Jurkat, Clone E6-1 (cell line): Measurements from ENCODE around the gene MYBL2.

Experiments used
- DNase-seq: peaks from one replicate; pipeline ENCODE4 v3.0.0-alpha.2; 2011; ENCODE audit warnings: low read depth, low spot score
- H3K4me3 ChIP-seq: 2 replicates; pipeline ENCODE4 v1.5.1; 2011; ENCODE audit warnings: mild to moderate bottlenecking, low read length, control low read depth, moderate library complexity

The MYBL2 gene

DNA sequence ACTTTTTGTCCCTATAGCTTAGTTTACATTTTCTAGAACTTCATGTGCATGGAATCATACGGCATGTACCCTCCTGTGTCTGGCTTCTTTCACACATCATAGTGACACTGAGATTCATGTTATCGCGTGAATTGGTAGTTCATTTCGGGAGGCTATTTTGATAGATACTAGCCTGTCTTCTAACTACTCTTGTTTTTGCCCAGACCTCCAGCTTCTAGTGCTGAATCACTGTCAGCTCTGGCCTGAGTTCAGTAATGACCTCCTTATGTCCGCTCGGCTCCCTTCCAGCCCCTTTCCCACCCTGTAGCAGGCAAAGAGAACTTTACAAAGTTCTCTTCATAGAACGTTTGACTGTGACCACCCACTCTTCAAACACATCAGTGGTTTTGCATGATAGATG, 14.1 kb downstream of the MYBL2 start:
- DNase-seq: no peak
- no peak overlapping the region for H3K4me3 ChIP-seq

DNA sequence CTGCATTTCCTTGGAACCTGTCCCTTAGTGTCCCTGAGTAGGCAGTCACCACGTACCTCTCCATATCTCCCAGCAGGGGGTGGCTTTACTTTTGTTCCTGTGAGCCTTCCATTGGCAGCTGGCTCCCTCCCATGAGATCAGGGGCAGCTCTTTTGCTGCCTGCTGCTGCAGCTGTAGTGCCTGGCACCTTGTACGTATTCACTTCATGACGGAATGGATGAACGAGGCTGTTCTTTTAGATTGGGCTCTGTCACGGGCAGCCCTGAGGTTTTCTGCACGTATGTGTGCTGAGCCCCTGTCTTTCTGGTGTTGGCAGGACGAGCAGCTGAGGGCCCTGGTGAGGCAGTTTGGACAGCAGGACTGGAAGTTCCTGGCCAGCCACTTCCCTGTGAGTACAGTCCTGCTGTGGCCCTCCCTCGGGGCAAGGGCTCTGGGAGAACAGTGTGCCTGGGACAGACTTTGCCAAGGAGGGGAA, 14.6 kb downstream of the MYBL2 start:
- H3K4me3 ChIP-seq: no peak overlapping the region
- DNase-seq: no peak

DNA sequence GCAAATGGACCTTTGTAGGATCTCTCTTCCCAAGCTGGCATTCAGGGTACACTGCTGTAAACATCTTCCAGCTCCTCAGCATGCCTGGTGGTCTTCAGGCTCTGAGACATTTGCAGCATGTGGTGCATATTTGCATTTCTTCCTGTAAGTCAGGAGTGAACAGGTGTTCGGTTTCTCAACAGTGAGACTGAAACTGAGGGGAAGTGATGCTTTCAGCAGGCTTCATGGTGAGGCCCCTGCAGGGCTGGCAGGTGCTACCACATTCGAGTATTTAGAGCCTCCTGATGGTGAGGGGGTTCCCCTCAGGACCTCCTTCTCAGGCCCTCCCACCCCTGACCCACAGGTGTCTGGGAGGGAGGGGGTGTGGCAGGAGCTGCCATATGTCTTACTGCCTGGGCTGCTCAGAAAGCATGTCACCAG, 15.1 kb downstream of the MYBL2 start:
- DNase-seq: no peak
- H3K4me3 ChIP-seq: no peak overlapping the region

DNA sequence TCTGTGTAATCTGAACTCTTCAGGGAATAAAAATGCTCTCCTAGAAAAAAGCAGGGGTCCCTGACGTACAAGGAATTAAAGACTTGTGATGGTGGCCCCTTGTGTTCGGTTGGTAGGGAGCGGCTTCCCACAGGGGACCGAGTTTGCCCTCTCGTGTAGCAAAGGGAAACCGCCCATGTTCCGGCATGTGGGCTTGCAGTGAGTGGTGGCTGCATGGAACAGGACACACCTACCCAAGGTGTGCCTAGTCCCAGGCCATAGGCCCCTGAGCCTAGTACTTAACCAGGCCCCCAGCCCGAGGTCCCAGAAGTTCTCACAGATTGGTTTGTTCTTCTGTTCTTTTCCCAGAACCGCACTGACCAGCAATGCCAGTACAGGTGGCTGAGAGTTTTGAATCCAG, 15.5 kb downstream of the MYBL2 start:
- DNase-seq: no peak
- H3K4me3 ChIP-seq: no peak overlapping the region

DNA sequence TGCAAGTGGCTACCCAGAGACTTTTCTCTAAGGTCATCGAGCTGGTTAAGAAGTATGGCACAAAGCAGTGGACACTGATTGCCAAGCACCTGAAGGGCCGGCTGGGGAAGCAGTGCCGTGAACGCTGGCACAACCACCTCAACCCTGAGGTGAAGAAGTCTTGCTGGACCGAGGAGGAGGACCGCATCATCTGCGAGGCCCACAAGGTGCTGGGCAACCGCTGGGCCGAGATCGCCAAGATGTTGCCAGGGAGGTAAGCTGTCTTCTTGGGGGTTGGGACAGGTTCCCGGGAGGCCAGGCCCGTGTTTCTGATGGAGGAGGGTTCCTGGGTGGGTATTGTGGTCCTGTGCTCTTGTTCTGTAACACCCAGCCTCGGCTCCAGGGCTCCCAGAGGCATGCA, 19.9 kb downstream of the MYBL2 start:
- DNase-seq: no peak
- H3K4me3 ChIP-seq: no peak overlapping the region

DNA sequence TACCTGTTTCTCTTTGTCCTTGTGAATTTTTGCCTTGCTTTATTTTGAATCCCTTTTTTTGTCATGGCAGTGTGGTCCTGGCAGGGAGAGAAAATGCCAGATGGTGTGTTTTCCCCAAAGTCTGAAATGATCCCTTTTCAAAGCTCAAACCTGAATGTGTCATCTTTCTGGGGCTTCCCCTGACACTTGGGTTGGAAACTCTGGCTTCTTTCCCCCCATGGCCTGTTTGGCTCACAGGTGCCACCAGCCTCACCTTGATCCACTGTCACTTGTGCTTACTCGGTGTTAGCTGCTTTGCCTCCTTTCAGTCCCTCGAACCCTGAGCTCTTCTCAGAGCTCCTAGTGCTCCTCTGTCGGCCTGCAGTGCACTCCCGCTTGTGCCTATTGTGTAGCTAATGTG, 22.3 kb downstream of the MYBL2 start:
- no peak overlapping the region for H3K4me3 ChIP-seq
- DNase-seq: no peak

DNA sequence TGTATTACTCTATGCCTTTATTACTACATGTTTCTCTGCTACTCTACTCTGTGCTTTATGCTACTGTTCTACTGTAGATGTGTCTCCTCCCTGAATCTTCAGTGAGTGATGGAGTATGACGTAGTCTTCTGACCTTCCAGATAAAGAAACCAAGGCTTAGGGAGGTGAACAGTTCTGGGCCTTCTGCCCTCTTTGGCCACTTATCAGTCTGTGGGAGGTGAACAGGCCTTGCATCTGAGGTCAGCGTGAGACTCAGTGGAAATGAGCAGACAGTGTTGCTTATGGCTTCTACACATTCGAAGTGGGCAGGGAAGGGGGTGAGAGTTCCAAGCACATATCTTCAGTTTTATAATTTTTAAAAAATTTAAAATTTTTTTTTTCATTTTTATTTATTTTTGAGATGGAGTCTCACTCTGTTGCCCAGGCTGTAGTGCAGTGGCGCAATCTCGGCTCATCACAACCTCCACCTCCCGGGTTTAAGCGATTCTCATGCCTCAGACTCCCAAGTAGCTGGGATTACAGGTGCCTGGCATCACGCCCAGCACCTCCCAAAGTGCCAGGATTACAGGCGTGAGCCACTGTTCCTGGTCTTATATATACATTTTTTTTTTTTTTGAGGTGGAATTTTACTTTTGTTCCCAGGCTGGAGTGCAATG, 24.2 kb downstream of the MYBL2 start:
- no peak overlapping the region for H3K4me3 ChIP-seq
- no peak for DNase-seq

DNA sequence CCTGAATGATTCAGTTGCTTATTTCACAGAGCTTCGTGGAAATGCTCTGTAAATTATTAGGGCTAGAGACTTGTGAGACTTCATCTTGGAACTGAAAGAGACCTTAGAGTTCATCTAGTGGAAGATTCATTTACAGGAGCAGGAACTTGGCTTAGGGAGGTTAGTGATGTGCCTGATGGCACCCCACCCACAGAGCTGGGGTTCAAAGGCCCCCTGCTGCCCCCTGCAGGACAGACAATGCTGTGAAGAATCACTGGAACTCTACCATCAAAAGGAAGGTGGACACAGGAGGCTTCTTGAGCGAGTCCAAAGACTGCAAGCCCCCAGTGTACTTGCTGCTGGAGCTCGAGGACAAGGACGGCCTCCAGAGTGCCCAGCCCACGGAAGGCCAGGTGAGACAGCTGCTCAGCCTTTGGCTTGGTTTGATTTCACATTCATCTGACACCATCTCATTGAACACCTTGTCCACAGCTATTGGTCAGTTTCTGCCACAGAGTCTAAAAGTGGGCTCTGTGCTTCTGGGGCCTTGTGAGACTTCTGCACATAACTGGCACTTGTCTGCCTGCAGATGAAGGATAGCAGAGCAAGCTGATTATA, 25.1 kb downstream of the MYBL2 start:
- no peak overlapping the region for H3K4me3 ChIP-seq
- peak; percentile 29 for DNase-seq

DNA sequence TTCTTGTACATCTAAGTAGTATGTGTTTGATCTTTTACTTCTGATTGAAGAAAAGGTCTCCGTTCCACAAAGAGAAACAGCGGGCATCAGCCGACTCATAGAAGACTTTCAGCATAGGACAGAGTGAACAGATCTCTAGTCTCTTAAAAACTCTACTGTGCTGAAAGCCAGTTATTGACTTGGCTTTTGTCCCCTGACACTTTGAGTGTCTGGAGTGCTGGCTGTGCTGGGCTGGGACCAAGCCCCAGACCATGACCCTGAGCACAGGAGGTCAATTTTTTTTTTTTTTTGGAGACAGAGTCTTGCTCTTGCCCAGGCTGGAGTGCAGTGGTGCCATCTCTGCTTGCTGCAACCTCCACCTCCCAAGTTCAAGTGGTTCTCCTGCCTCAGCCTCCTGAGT, 27.8 kb downstream of the MYBL2 start:
- no peak overlapping the region for H3K4me3 ChIP-seq

DNA sequence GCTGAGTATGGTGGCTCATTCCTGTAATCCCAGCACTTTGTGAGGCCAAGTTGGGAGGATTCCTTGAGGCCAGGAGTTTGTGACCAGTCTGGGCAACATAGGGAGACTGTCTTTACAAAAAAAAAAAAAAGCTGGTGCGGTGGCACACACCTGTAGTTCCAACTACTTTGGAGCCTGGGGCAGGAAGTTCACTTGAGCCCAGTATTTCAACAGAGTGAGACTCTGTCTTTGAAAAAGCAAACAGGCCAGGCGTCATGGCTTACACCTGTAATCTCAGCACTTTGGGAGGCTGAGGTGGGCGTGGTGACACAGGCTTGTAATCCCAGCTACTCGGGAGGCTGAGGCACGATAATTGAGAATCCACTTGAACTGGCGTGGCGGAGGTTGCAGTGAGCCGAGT, 28.7 kb downstream of the MYBL2 start:
- no peak for DNase-seq
- no peak overlapping the region for H3K4me3 ChIP-seq

More for the DNA sequence above, 27.8 kb downstream of the MYBL2 start:
- no peak for DNase-seq

DNA sequence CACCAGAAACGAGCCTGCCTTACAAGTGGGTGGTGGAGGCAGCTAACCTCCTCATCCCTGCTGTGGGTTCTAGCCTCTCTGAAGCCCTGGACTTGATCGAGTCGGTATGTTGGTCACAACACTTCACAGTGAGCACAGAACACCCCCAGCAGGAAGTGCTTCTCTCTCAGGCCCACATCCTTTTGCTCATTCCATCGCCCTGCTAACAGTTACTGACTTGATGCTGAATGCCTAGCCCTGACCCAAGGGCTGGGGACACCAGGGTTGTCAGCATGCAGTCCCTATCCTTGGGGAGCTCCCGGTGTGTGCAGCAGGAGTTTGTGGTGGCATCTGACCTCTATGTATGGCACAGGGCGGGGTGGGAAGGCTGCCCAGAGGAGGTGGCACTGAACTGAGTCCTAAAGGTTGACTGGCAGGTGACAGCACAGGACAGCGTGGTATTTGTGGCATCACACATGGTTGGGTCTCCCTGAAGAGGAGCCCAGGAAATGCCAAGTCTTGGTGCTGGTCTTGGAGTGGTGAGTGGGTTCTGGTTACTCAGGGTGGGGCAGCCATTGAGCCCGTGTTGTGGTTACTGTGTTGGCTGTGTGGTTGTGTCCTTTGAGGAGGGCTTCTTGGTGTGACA, 33.1 kb downstream of the MYBL2 start:
- no peak overlapping the region for H3K4me3 ChIP-seq
- DNase-seq: no peak

DNA sequence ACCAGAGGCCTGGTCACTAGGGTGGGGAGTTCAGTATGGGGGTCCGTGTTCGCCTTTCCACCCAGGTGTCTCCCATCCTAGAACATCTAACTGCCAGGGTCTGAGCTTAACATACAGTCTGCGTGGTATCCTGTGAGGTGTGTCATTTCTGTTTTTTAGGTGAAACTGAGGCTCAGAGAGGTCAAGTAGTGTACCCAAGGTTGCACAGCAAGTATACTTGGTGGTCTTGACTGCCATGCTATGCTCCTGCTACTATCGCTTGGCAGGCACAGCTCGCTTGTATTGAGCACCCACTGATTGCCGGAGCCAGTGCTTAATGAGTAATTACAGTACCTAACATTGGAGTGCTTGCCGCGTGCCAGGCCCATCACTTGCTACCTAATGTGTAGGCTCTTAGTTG, 33.7 kb downstream of the MYBL2 start:
- no peak overlapping the region for H3K4me3 ChIP-seq
- no peak for DNase-seq

DNA sequence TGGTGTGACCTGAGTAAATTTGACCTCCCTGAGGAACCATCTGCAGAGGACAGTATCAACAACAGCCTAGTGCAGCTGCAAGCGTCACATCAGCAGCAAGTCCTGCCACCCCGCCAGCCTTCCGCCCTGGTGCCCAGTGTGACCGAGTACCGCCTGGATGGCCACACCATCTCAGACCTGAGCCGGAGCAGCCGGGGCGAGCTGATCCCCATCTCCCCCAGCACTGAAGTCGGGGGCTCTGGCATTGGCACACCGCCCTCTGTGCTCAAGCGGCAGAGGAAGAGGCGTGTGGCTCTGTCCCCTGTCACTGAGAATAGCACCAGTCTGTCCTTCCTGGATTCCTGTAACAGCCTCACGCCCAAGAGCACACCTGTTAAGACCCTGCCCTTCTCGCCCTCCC, 35.6 kb downstream of the MYBL2 start:
- no peak overlapping the region for H3K4me3 ChIP-seq
- DNase-seq: no peak

DNA sequence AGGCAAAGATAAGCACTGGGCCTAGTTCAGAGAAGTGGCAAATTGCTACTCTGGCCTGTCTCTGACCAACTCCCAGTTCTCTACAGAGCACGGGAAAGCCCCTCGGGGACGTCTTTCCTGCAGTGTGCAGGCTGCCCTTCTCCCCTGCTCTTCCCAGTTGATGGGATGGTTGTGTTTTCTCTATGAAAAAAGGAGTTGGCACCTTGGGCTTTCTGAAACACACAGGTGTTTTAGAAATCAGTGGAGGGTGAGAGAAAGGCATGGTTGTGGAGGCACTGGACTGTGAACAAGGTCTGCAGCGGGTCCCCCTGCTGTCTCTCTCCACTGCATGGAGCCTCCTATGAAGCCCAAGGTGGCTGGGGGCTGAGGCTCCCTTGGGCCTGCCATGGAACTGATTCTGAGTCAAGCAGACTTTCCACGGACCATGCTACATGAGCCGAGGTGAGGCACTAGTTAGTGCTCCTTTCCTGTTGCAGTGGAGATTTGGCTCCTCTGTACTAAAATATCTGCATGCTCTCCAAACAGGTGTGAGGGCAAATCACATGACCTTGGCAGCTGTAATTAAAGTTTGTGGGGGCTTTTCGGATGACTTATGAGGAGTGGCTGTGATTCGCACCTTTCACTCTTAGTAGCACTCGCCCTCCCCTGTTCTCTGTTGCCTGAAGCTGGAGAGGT, 43.6 kb downstream of the MYBL2 start:
- no peak overlapping the region for H3K4me3 ChIP-seq
- no peak for DNase-seq

DNA sequence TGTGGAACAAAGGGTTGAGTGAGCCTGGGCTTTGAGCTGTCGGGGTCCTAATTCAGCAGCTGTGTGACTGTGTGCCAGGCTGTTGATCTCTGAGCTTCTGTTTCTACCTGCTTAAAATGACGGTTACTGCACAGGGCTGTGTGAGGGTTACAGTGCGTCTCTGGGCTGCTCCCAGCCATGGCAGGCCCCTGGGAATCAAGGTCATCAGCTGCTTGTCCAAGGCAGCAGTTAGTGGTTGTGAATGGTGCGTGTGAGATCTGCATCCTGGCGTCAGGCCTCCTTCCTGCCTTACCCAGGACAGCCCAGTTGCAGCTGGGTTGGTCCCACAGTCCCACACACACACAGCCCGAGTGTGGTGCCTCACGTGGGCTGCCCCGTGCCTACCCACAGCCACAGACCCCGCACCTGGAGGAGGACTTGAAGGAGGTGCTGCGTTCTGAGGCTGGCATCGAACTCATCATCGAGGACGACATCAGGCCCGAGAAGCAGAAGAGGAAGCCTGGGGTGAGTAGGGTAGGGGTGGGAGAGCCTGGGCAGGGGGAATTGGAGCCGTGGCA, 44.3 kb downstream of the MYBL2 start:
- no peak for DNase-seq
- no peak overlapping the region for H3K4me3 ChIP-seq

DNA sequence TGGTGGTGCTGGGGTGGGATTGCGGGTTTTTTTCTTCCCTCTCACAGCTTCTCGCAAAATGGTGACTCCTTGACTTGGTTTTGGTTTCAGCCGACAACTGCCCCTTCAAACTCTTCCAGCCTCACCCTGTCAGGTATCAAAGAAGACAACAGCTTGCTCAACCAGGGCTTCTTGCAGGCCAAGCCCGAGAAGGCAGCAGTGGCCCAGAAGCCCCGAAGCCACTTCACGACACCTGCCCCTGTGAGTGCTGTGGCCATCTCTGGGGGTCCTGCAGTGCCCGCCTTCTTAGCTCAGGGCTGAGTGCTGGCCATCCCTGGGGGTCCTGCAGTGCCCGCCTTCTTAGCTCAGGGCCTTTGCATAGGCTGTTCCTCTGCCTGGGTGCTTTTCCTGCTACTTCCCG, 48.1 kb downstream of the MYBL2 start:
- no peak overlapping the region for H3K4me3 ChIP-seq
- DNase-seq: no peak

DNA sequence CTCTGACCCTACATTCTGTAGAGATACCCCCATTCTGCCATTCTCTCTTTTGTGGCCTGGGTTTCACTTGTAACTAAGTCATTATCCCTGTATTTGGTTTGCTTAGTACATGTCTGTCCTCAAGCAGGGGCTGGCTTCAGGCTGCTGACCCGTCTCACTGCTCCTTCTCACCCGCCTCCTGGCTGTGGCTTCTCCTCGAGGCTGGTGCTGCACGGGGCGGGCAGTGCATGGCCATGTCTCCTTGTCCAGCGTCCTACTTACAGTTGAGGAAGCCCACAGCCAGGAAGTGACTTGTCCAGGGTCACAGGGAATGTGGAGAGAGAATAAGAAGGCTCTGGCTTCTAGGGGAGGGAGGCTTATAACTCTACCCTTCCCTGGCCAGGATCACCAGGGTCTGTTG, 48.6 kb downstream of the MYBL2 start:
- DNase-seq: no peak
- H3K4me3 ChIP-seq: no peak overlapping the region

DNA sequence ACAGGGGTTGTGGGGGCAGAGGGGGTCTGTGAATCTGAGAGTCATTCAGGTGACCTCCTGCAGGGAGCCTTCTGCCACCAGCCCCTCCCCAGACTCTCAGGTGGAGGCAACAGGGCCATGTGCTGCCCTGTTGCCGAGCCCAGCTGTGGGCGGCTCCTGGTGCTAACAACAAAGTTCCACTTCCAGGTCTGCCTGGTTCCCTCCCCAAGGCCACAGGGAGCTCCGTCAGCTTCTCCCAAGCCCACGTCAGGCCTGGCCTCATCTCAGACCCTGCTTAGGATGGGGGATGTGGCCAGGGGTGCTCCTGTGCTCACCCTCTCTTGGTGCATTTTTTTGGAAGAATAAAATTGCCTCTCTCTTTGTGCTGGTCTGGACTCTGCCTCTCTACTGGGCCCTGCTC, 49.2 kb downstream of the MYBL2 start:
- no peak for DNase-seq
- H3K4me3 ChIP-seq: no peak overlapping the region

DNA sequence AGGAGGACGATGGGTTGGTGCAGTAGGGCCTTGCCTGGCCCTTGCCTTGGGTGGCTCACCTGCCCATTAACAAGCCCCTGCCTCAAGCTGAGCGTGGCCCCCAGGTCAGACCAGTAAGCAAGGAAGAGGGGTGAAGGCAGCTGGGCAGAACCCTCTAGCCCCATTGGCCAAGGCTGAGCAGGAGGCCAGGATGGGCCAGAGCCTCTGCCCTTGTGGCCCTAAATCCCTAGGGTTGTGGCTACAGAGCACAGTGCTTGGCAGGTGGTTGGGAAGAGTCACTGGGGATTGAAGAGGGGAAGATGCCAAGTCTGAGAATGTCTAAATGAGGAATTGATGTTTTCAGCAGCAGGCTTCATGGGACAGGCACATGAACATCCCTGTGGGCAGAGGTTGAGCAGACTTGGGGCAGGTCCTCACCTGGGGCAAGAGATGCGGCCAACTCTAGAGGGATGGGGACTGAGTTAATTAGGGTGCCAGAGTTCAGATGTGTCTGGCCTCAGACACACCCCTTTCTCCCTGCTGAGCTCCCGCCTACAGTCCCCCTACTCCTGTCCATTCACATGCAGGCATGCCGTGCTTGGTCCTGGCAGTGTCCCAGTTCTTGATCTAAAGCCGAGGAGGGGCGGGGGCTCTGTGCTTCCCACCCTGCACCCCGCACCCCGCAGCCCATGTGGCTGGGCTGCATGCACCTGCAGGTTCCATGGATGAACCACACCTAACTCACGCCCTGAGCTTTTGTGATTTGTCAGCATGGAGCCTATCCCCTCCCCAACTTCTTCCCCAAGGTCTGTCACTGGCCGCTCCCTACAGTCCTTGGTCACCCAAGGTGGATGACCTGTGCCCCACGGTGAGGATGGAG, 50.1 kb downstream of the MYBL2 start:
- no peak overlapping the region for H3K4me3 ChIP-seq
- no peak for DNase-seq
